Measurements from ENCODE around the gene LINC01488.

The LINC01488 gene

DNA sequence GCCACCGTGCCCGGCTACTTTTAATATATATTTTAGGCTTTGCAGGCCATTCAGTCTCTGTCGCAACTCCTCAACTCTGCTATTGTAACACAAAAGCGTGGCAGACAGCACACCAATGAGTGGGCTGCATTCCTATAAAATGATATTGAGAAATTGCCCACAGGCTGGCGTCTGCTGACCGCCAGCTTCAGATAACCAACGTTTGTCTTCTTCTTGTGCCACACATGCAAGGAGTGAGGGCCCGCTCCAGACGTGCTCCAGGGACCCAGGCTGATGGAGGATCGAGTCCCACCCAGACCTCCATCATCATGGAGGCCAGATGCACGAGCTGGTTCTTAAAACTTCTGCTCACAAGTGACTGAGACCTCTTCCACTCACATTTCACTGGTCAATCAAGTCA, 35.4 kb upstream of the LINC01488 start:
- DNase-seq, result no peak

DNA sequence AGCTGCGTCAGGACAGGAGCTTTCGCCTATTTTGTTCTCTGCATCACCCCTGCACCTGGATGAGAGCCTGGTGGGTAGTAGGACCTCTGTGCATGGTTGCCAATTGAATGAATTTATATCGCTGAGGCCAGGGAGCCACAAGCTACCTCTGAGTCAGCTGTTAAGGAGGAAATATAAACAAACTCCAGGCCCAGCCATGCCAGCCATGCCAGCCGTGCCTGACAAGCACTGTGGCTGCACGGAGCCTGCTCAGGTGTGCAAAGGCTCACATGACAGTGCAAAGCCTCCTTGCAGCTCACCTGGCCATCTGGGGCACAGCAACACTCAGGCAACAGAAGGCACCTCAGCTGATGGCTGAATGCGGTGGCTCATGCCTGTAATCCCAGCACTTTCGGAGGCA, 33.7 kb upstream of the LINC01488 start:
- no peak for DNase-seq

DNA sequence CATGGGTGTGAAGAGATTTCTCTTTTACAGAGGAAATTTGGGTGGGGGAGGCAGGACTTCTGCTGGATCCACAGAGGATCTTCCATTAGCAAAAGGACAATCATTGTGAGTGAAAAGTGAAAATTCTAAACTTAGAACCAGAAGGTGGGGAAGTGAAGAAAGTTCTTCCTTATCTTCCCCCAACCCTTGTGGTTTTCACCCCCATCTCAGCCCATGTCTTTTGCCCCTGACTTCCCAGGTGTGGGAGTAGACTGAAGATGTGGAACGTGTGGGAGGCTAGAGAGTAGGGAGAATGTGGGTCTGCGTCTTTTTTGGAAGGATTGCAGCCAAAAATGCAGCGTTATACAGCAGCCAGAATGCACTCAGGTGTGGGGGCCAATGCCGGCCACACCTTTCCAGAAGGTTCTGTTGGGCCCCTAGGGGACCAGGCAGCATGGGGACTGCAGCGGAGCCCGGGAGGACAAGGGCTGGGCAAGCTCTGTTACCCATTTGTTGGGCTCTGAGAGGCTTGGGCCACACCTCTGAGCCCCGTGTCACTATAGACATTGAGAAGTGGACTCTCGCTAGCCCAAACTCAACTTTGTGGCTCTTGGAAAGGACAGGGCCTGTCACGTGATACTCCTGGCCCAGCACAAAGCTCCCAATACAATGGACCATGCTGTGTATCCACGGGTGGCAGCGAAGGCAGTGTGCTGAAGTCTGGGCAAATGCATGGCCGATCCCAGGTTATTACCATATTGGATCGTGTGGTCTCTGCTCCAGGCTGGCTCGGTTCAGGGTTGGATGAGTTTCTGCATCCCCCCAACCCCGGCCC, 32.8 kb upstream of the LINC01488 start:
- no peak for DNase-seq

DNA sequence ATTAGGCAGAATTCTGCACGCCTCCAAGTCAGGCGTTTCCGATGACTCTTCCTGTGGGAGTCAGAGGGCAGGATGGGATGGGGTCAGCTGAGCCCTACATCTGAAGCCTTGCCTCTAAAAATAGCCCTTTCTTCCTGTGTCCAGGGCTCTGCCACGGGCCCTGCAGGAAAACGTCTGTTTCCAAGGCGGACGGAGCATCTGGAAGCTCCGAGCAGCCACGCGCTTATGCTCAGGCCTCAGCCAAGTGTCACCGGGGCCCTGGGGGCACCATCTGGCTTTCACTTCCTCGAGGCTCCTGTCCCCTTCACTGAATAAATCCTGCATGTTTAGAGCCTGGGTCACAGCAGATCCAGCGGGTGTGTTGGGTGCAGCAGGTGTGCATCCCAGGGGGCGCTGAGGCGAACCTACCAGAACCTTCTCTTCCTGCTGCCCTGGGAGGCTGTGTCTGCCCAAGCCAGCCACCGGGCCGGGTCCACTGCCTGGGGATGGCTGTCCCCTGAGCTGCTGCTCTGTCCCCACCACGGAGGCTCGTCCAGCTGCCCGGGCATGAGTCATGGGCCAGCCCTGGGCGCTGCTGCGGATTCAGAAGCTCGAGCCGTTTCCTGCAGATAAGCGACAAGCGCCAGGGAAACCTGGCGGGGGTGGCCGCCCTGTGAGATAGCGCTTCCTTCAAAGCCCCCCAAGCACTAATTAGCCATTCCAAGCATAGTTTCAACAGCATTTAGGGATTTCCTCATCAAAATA, 32.0 kb upstream of the LINC01488 start:
- no peak for DNase-seq

DNA sequence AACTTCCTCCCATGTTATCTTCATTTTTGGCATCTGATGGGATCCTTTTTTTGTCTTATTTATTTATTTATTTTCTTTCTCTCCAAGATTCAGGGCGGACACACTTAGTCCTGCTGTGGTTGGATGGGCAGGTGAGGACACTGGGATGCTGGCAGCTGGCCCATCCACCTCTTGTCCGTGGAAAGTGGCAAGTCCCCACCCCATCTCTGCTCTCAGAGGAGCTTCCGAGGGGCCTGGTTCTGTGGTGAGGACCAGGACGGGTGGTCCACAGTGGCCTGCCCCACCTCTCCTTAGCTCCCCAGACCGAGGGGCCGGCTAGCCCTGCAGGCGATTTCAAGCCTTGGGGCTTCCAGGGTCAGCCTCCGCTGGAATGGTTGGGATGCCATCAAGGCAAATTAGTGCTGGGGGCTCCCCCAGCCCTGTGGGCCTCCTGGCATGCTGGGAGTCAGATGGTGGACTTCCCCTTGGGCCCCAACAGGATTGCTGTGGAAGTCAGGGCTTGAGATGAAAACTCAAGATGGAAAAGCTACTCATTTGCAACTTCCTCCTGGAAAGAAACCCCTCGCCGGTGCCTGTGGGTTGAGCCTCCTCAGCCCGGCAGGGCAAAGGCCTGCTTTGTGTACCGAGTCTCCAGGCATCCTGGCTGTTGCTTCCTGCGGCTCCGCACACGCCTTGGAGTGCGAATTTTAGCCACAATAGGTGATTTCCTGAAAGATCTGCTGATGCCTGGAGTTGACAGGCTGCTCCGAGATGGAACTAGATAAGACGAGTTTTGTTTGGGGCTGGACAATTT, 31.2 kb upstream of the LINC01488 start:
- no peak for DNase-seq

DNA sequence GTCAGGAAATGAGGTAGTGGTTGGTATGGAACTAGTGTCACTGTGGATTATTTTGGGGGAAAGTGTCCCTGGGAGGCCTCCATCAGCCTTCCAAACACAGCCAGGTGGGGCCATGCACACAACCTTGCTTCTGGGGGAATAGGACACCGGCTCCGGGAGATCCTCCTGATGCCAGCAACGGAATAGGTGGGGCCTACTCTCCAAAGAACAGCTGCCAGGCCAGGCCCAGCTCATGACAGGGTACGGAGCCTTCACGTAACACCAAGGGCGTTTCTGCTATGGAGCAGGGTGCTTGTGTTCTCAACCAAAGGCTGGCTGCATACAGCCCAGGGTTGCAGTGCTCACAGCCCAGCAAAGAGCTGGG, 30.6 kb upstream of the LINC01488 start:
- no peak for DNase-seq

DNA sequence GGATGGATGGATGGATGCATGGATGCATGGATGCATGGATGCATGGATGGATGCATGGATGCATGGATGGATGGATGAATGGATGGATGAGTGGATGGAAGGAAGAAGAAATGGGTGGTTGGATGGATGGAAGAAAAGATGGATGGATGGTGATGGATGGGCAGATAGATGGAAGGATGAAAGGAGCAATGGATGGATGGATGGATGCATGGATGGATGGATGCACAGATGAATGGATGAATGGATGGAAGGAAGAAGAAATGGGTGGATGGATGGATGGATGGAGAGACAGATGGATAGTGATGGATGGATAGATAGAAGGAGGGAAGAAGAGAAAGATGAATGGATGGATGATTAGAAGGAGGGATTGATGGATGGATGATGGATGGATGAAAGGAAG, 30.2 kb upstream of the LINC01488 start:
- DNase-seq, result no peak

DNA sequence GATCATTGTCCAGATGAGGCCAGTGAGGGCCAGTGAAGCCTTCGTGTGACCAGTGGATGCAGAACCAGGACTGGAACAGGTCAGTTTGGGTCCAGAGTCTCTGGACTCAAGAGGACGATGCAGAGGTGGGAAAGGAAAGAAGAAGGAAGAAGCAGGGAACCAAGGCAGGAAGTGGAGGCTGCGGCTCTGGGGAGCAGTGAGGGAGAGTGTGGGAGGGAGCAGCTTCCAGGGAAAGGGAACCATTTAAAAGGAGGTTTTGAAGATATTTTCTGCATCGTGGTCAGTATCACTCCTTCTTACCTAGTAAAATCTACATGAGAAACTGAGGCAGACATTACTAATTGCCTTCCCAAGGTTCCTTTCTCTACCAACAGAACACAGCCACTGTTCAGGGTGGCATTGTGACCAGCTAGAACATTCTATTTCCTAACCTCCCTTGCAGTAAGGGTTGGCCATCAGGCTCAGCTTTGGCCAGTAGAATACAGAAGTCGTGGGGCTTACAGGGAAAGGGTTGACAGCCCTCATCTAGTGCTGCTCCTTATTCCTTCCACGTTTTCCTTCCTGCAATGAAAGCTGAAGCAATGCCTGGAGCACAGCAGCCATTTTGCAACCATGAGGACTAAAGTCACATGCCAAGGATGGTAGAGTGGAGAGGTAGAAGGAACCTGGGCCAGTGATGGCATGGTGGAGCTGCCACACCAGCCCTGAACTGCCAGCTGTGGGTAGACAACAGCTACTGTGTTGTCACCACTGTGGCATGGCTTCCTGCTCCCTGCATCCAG, 29.1 kb upstream of the LINC01488 start:
- no peak for DNase-seq

DNA sequence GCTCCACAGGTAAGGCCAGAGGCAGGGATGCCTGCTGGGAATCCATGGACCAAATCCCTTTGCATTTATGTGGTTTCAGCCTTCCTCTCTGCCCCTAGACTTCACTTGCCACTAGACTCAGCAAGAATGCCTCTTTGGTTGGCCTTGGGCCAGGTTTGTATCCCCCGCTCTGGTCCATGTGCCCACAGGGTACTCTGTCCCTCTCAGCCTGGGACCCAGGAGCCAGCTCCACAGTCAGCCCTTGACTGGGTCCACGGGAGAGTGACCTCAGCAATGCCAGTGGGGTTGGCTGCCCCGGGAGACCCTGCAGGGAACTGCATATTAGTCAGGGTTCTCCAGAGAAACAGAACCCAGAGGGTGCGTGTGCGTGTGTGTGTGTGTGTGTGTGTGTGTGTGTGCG, 28.3 kb upstream of the LINC01488 start:
- no peak for DNase-seq

DNA sequence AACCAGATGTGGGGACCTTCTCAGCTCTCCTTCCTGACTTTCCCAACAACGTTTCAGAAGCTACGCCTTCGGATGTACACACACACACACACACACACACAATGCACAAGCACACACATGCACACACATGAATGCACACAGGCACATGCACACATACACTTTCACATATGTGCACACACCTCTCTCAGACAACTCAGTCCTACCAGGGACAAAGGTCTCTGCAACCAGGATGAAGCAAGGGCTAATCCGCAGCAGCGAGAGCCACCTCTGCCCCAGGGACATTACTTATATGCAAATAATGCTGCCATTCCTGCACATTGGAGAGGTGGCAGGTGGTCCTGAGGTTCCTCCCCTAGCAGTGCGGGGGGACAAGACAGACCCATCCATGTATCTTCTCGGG, 27.4 kb upstream of the LINC01488 start:
- DNase-seq, result no peak

DNA sequence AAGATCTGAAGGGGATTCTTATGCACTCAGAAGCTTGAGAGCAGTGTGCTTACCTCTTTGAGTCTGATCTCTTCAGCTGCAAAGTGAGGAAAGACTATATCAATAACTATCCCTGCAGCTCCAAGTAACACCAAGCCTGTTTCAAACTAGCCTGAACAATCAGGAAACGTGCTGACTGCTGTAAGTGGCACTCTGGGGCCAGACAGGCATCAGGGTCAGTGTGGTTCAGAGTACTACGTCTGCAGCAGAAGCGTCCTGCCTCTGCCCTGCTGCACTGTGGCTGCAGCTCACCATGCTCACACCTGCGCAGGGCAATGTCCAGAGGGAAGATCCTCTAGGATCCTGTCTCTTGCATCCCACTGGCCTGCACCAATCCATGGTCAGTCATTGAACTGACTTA, 25.5 kb upstream of the LINC01488 start:
- DNase-seq, result no peak

DNA sequence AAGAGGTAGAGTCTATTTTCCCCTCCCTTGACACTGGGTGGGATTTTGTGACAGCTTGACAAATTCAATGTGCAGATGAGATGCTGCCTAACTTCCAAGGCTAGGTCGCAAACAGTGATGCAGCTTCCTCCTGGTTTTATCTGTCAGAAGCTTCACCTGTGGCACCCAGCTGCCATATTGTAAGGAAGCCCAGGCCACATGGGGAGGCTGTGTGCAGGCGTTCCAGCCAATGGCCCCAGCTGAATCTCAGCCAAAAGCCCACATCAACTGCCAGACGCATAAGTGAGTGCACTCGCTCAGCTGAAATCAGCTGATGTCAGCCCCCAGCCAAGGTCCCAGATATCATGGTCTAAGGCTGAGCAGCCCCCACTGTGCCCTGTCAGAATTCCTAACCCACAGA, 24.8 kb upstream of the LINC01488 start:
- DNase-seq, result no peak

DNA sequence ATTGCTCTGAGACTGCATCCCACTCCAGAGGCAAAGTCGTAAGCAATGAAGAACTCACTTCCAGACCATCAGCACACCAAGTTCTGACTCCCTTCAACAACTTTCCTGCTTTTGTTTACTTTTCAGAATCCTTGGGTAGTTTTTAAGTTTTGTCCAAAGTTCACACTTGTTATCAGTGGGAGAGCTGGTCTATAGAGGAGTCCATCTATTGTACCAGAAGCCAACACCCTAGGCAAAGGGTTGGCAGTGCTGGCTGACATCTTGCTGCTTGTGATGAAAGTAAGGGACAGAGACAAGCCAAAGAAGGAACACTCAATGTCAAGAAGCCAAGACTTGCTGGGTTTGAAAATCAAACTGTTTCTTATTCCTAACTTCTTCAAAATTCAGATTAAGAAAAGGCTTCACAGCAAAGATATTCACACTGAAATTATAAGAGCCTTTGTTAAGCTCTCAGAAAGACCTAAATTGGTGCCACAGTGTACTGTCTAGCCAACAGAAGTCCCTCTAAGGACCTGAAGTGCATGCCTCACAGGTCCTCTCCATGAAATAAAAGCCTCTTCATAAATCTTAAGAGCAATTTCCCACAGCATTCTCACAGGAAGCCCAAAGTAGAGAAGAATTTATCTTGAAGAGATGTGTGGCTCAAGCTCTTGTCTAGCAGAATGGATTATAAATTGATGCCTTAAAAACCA, 21.5 kb upstream of the LINC01488 start:
- DNase-seq, result no peak

DNA sequence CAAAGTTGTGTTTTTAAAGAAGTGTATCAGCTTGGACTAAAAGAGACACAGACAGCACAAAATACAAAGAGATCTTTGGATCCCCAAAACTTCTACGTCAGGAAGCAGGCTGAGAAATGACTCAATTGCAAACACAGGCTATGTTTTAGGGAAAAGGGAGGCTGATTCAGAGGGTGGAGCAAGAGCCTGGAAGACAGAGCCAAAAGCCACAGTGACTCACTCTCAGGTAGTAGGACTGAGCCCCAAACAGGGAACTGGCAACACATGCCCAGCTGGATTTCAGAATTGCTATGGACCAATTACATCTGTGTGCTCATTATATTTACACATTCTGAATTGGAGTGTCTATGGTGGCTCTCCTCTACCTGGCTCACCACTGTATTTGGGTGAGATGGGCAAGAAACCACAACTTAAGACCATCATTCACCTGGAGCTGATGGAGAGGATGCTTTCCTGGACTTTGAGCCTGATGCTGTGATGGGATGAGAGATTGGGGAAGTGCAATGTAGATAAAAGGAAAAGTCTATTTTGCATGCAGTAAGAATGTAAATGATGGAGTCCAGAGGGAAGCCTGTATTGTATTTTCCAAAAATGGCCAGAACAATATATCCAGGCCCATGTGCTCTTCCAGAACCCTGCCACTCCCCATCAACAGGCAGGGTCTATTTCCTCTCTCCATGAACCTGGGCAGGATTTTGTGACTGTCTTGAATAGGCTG, 20.8 kb upstream of the LINC01488 start:
- no peak for DNase-seq

DNA sequence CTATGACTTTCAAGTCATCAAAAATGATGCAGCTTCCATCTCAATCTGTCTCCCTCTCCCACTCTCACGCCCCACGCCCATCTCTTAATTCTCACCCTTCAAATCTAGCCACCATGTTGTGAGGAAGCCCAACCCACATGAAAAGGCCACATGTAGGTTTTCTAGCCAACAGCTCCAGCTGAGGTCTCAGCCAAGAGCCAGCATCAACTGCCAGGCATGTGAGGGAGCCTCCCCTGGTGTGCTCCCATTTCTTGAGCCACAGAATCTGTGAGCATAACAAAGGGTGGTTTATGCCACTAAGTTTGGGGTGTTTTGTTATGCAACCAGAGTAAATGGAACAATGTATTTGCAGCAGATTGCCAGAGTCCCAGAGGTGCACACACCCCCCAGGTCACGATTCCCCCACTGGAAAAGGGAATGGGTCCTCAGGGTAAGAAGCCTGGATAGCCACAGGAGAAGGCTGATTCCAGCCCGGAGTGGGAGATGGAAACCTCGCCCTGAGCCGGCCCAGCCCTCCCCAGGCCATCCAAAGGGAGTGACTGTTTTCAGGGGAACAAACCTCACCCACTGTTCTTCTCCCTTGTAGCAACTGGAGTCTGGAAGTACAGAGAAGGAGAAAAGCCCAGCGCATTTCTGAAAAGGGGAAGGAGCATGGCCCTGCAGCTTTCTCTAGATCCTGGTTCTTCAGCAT, 20.0 kb upstream of the LINC01488 start:
- no peak for DNase-seq

DNA sequence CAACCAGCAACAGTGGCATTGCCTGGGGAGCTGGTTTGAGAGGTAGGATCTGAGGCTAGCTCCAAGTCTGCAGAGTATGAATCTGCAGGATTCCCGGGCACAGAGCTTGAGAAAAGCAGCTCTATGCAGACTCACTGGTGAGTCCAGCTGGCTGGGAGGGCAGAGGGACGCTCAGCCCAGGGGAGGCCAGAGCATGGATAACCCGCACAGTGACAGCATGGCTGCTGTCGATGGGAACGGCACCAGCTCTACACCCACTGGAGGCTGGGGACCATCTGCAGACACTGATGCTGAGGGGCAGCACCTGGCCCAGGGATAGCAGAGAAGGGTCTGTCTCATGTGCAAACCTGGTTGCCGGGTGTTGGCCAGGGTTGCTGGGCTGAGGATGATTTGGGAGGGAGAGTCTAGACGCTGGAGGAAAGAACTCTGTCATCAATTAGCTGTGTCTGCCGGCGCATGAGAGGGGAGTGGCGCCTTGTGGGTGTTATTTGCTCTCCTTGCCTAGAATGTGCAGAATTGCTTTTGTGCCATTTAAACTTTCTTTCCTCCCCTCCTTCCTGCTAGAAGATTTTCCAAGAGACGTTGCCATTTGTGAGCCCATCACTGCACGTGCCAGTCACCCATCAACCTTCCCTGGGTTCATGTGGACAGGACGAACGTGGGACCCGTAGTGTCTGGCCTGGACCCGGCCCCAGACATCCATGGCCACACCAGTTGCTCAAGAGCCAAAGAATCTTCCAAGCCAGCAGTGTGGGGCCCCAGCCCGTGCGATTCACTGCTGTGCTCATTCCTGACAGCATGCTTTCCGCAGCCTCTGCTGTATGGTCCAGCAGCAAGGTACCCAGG, 19.1 kb upstream of the LINC01488 start:
- DNase-seq, result no peak

DNA sequence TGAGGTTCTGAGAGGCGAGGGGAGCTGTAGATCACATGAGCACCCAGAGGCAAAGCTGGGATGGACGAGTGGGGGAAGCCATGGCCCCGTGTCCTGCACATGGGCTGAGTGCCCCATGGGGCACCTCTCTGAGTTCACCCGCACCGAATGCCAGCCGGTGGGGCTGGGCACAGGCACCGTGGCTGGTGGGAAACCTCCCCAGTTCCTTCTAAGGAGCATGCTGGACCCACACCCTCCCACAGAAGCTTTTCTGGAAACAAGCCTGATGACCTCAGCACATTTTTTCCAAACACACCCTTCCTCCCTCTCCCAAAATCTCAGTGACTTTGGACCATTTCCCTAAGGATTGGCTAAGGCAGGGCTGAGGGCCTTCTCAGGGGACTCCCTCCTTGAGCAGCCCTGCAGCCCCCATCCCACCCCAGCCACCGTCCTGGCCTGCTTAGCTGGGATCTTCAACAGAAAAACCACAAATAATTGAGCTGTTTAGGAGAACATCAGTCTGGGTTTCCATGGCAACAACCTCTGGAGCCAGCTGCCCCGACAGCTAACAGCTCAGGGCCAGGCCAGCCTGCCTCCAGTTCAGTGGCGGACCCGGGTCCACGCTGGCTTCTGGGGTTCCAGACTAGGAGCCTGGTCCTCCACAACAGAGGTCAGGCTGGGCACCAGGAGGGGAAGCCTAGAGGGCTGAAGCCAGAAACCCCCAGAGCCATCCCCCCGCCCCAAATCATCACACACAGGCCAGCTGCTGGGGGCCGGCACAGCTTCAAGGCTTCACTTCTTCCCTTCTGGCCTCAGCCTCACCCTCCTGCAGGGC, 18.1 kb upstream of the LINC01488 start:
- no peak for DNase-seq

DNA sequence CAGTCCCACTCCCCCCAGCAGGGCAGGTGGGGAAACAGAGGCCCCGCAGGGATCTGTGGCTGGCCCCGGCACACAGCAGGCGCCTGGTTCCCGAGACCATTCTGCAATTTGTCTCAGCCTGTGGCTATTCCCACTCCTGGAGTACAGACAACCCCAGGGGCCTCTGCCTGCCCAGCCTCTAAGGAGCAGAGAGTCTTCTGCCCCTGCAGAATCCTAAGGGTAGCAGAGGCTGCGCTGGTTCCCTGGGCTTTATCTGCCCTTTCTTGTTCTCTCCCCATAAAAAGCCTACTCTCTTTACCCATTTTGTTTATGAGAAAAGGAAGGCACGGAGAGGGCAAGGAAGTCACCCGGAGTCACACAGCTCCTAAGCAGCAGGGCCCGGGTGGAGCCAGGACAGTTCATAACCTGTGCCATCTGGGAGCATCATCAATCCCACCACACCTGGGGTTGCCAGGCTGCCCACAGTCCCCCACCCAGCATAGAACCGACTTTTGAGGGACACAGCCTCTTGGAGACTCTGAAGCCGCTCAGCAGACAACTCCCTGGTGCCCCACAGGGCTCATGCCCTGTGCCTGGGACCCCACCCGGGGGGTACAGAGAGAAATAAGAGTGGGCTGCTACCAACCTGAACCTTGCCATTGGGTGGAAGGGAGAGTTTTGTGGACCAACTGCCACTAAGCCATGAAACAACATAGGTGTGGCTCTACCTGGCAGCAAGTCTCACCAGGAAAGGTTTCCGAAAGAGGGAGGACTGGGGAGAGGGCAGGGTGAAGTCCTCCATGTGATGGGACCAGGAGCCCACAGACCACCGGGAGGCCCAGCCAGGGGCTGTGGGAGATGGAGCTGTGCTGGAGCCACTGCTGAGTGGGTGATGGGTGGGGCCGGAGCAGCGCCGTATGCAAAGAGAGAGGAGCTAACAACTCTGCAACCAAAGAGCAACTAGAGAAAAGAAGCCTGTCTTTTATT, 17.2 kb upstream of the LINC01488 start:
- DNase-seq, result no peak
